Ishikawa (cell line): ENCODE measurements around the gene PLEKHG1.

Source experiments
- CEBPB ChIP-seq: IDR thresholded peaks from 2 replicates; pipeline ENCODE4 v1.6.1; 2012
- CREB1 ChIP-seq: IDR thresholded peaks from 2 replicates; pipeline ENCODE4 v1.6.1; 2012; ENCODE audit warnings: low read depth
- EGR1 ChIP-seq: IDR thresholded peaks from 2 replicates; pipeline ENCODE4 v1.6.1; 2012
- EP300 ChIP-seq: IDR thresholded peaks from 2 replicates; pipeline ENCODE4 v1.6.1; 2012; ENCODE audit warnings: borderline replicate concordance
- FOXM1 ChIP-seq: IDR thresholded peaks from 2 replicates; pipeline ENCODE4 v1.6.1; 2012; ENCODE audit warnings: low read depth, borderline replicate concordance
- NFIC ChIP-seq: IDR thresholded peaks from 2 replicates; pipeline ENCODE4 v1.6.1; 2012
- RAD21 ChIP-seq: IDR thresholded peaks from 2 replicates; pipeline ENCODE4 v1.6.1; 2012; ENCODE audit warnings: low read depth
- REST ChIP-seq: IDR thresholded peaks from 2 replicates; pipeline ENCODE4 v1.6.1; 2012; ENCODE audit warnings: low read depth, mild to moderate bottlenecking
- TAF1 ChIP-seq: IDR thresholded peaks from 2 replicates; pipeline ENCODE4 v1.6.1; 2012; ENCODE audit warnings: low read depth, mild to moderate bottlenecking
- TCF12 ChIP-seq: IDR thresholded peaks from 2 replicates; pipeline ENCODE4 v1.6.1; 2012; ENCODE audit warnings: low read depth
- TEAD4 ChIP-seq: IDR thresholded peaks from 2 replicates; pipeline ENCODE4 v1.6.1; 2012
- YY1 ChIP-seq: IDR thresholded peaks from 2 replicates; pipeline ENCODE4 v1.6.1; 2012; ENCODE audit warnings: low read depth
- ZBTB7A ChIP-seq: IDR thresholded peaks from 2 replicates; pipeline ENCODE4 v1.6.1; 2012; ENCODE audit warnings: low read depth
- TF ChIP-seq, protein P1 (sequence below): IDR thresholded peaks from 2 replicates; pipeline ENCODE4 v1.6.1; 2012
- TF ChIP-seq, protein P2 (sequence below): IDR thresholded peaks from 2 replicates; pipeline ENCODE4 v1.6.1; 2012

PLEKHG1 gene

DNA sequence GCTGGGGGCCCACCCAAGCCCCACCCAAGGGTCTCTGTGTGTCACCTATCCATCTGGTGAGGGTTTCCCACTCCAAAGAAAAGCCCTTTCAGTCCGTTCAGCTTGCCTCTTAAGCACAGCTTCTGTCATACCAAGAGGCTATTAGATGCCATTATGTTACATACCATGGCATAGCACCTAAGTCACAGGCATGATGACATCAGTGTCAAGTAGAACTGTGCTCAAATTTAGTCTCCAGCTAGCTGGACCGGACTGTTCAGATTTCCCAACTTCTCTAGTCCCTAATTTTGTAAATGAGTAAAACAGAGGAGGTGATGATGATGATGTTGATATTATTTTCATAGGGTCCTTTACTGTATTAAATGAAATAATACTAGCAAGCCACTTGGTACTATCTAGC, 19.2 kb upstream of the PLEKHG1 start:
- TF ChIP-seq FOXM1 (no peak), TAF1 (no peak), TEAD4 (no peak), EP300 (no peak), EGR1 (no peak), CREB1 (no peak)

GRCh38 chr6:150584065-150584464, 15.6 kb upstream of the PLEKHG1 start:
- TF ChIP-seq NFIC (no peak), REST (no peak), CEBPB (no peak), FOXM1 (no peak), YY1 (no peak), RAD21 (no peak), ZBTB7A (no peak), TAF1 (no peak), TCF12 (no peak), CREB1 (no peak), EGR1 (no peak), TEAD4 (no peak)
- TF ChIP-seq, protein P1, sequence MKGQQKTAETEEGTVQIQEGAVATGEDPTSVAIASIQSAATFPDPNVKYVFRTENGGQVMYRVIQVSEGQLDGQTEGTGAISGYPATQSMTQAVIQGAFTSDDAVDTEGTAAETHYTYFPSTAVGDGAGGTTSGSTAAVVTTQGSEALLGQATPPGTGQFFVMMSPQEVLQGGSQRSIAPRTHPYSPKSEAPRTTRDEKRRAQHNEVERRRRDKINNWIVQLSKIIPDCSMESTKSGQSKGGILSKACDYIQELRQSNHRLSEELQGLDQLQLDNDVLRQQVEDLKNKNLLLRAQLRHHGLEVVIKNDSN: no peak
- TF ChIP-seq, protein P2, sequence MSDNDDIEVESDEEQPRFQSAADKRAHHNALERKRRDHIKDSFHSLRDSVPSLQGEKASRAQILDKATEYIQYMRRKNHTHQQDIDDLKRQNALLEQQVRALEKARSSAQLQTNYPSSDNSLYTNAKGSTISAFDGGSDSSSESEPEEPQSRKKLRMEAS: no peak

- no peak for TF ChIP-seq YY1
- no peak for TF ChIP-seq RAD21
- no peak for TF ChIP-seq TCF12
- no peak for TF ChIP-seq FOXM1
- TF ChIP-seq, protein P1: no peak
- TF ChIP-seq TEAD4: no peak
- TF ChIP-seq NFIC: no peak
- no peak for TF ChIP-seq CEBPB
- TF ChIP-seq, protein P2: no peak
- no peak for TF ChIP-seq ZBTB7A
- no peak for TF ChIP-seq REST
- TF ChIP-seq EGR1: no peak
- TF ChIP-seq CREB1: no peak
- TF ChIP-seq TAF1: no peak
- no peak for TF ChIP-seq EP300
Observed at GRCh38 chr6:150584596-150584995, 15.1 kb upstream of the PLEKHG1 start.

DNA sequence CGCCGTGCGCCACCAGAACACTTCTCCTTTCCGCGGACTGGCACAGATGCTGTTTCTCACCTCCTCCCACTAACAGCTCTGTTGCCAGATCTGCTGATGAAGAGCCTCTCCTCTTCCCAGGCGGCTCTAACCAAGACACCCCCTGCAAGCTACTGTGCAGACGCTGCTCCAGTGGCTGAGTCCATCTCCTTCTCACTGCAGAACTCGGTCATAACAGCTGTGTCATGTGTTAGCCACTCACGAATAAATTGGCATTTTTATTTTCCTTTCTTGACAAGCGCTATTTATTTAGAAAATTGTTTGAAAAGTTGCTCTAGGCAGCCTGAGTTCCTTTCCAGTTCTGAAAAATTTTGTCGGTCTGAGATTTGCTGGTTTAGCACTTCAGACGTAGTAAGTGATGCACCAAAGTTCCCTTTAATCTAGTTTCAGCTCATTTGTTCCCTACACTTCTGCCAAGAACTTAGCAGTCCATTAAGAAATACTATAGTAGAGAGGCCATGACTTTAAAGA, 12.8 kb upstream of the PLEKHG1 start:
- TF ChIP-seq TCF12: no peak
- no peak for TF ChIP-seq FOXM1
- TF ChIP-seq EGR1: no peak
- TF ChIP-seq CREB1: no peak
- no peak for TF ChIP-seq NFIC
- no peak for TF ChIP-seq YY1
- TF ChIP-seq CEBPB: no peak
- TF ChIP-seq, protein P1: no peak

DNA sequence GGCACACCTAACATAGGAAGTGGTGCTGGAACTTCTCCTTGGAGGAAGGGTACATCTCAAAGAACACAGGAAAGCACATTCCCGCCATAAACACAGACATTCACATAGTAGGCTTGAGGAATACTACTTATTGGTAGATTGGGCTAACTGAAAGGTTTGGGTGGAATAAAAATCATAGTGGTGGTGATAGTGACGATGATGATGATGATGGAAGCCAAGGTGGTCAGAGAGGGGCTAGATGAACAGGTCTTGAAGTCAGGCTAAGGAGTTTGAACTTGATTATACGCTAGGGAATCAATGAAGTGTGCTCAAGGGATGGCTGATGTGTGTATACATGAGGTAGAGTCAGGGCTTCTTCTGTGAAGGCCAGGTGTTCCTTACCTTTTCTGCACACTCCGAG, 12.0 kb upstream of the PLEKHG1 start:
- TF ChIP-seq TAF1 (no peak), TEAD4 (no peak), CREB1 (no peak), EP300 (no peak), FOXM1 (no peak)
- TF ChIP-seq, protein P1: no peak
- TF ChIP-seq, protein P2: no peak
